ENCODE data around the gene ACTRT2.

The ACTRT2 gene

GRCh38 chr1:2999571-2999970 lies 21.7 kb upstream of the ACTRT2 start:
- TF ChIP-seq CREB5 (CRISPR knock-in tag; IDR thresholded peaks at IDR 0.05; ENCODE audit: low read depth), result no peak
- no peak for TF ChIP-seq TSHZ2 (CRISPR knock-in tag; IDR thresholded peaks at IDR 0.05)
- no peak for TF ChIP-seq GLIS3 (CRISPR knock-in tag; IDR thresholded peaks at IDR 0.05)
- TF ChIP-seq ISL1 (CRISPR knock-in tag; IDR thresholded peaks at IDR 0.05), result no peak
- no peak for TF ChIP-seq BACH2 (CRISPR knock-in tag; IDR thresholded peaks at IDR 0.05; ENCODE audit: borderline replicate concordance)
- TF ChIP-seq SNAI2 (CRISPR knock-in tag; IDR thresholded peaks at IDR 0.05), result no peak
- no peak for TF ChIP-seq POU6F1 (CRISPR knock-in tag; IDR thresholded peaks at IDR 0.05; ENCODE audit: borderline replicate concordance, low read depth)
- no peak for TF ChIP-seq ZC3H10 (CRISPR knock-in tag; IDR thresholded peaks at IDR 0.05)
- no peak for TF ChIP-seq CSDC2 (CRISPR knock-in tag; IDR thresholded peaks at IDR 0.05)
- no peak for TF ChIP-seq TCF4 (CRISPR knock-in tag; IDR thresholded peaks at IDR 0.05; ENCODE audit: borderline replicate concordance)
- no peak for TF ChIP-seq ZFP3 (CRISPR knock-in tag; IDR thresholded peaks at IDR 0.05)
- TF ChIP-seq ARNTL (CRISPR knock-in tag; IDR thresholded peaks at IDR 0.05; ENCODE audit: borderline replicate concordance, low read depth), result no peak
- TF ChIP-seq CSRNP3 (CRISPR knock-in tag; IDR thresholded peaks at IDR 0.05), result no peak
- no peak for TF ChIP-seq TOX (CRISPR knock-in tag; IDR thresholded peaks at IDR 0.05; ENCODE audit: borderline replicate concordance)
- TF ChIP-seq ZNF8 (CRISPR knock-in tag; IDR thresholded peaks at IDR 0.05), result no peak
- no peak for TF ChIP-seq ZNF70 (CRISPR knock-in tag; IDR thresholded peaks at IDR 0.05)
- no peak for TF ChIP-seq ZNF565 (CRISPR knock-in tag; conservative IDR thresholded peaks at IDR 0.05; ENCODE audit: low read depth)
- TF ChIP-seq ZFP30 (CRISPR knock-in tag; IDR thresholded peaks at IDR 0.05), result no peak
- no peak for TF ChIP-seq OSR1 (CRISPR knock-in tag; IDR thresholded peaks at IDR 0.05)
- TF ChIP-seq RARB (CRISPR knock-in tag; IDR thresholded peaks at IDR 0.05), result no peak
- ATAC-seq, result no peak

- no peak for ATAC-seq
These were observed 21.1 kb upstream of the ACTRT2 start for GRCh38 chr1:3000214-3000613.

More at GRCh38 chr1:3000214-3000613, 21.1 kb upstream of the ACTRT2 start:
- TF ChIP-seq CSRNP3 (CRISPR knock-in tag; IDR thresholded peaks at IDR 0.05), result no peak

All from SK-N-SH treated with all-trans-retinoic acid at 6 μM for 48 hours (cell line).